ENCODE data around the gene ARHGAP11A. TPM values are rescaled to one million over a fixed set of nuclear protein-coding genes. Genes with fewer than 3 reads are reported as not detected.

ARHGAP11A gene
- total and polyA plus RNA-seq, 12 donors = 0.30 to 10.6 (median 2.4) TPM

GRCh38 chr15:32656091-32656490 lies 40.8 kb downstream of the ARHGAP11A start:
- no peak overlapping the region for H3K4me3 ChIP-seq
- TF ChIP-seq CTCF (IDR thresholded peaks at IDR 0.05) = no peak
- intact Hi-C loops (cut with DNase I) = loop anchor here in 1 of 10 donors (5.0 kb wide), 1 partner anchor 341 kb away; no protein-coding TSS in a partner anchor
- H3K4me1 ChIP-seq = peaks cover 0 to 4% (median 0%) of the 10 kb centered on the region in 9 donors
- no peaks in the 10 kb centered on the region for H3K27me3 ChIP-seq
- 59 to 65% methylated on average over 4 of the region's 4 CpGs for WGBS, 2 donors
- DNase-seq (no peak), ATAC-seq (no peak)
- no peak overlapping the region for H3K27ac ChIP-seq
- H3K36me3 ChIP-seq = peaks cover 0 to 4% (median 0%) of the 10 kb centered on the region in 9 donors
- H3K9me3 ChIP-seq = no peaks in the 10 kb centered on the region

- DNase-seq (no peak), ATAC-seq (no peak)
- Histone ChIP-seq H3K36me3 (peaks cover 0 to 4% (median 0%) of the 10 kb centered on the region in 9 donors), H3K4me3 (no peak overlapping the region), H3K4me1 (peaks cover 0 to 4% (median 0%) of the 10 kb centered on the region in 9 donors), H3K27me3 (no peaks in the 10 kb centered on the region), H3K27ac (no peak overlapping the region), H3K9me3 (no peaks in the 10 kb centered on the region)
- no peak for TF ChIP-seq CTCF (IDR thresholded peaks at IDR 0.05)
- intact Hi-C loops (cut with DNase I) = loop anchor here in 1 of 10 donors (5.0 kb wide), 1 partner anchor 341 kb away; no protein-coding TSS in a partner anchor
- 91 to 92% methylated on average over 9 of the region's 9 CpGs for WGBS, 2 donors
These were observed 41.2 kb downstream of the ARHGAP11A start for GRCh38 chr15:32656496-32656895.

GRCh38 chr15:32657198-32657883 lies 42.0 kb downstream of the ARHGAP11A start:
- H3K4me1 ChIP-seq = peaks cover 0 to 4% (median 0%) of the 10 kb centered on the region in 9 donors
- 70 to 87% methylated on average over 5 of the region's 5 CpGs for WGBS, 2 donors
- TF ChIP-seq CTCF (IDR thresholded peaks at IDR 0.05) = no peak
- no peak overlapping the region for H3K4me3 ChIP-seq
- ATAC-seq (no peak), DNase-seq (no peak)
- H3K36me3 ChIP-seq = peaks cover 0 to 4% (median 0%) of the 10 kb centered on the region in 9 donors
- H3K27ac ChIP-seq = no peak overlapping the region
- no peaks in the 10 kb centered on the region for H3K9me3 ChIP-seq
- intact Hi-C loops (cut with DNase I) = loop anchor here in 1 of 10 donors (5.0 kb wide), 1 partner anchor 340 kb away; no protein-coding TSS in a partner anchor
- no peaks in the 10 kb centered on the region for H3K27me3 ChIP-seq

GRCh38 chr15:32657941-32658340 lies 42.6 kb downstream of the ARHGAP11A start:
- H3K4me1 ChIP-seq = peaks cover 0 to 4% (median 0%) of the 10 kb centered on the region in 9 donors
- no peaks in the 10 kb centered on the region for H3K9me3 ChIP-seq
- no peak for TF ChIP-seq CTCF (IDR thresholded peaks at IDR 0.05)
- no peaks in the 10 kb centered on the region for H3K27me3 ChIP-seq
- no peak overlapping the region for H3K27ac ChIP-seq
- no peak overlapping the region for H3K4me3 ChIP-seq
- 89% methylated on average over 2 of the region's 2 CpGs for WGBS, 2 donors
- H3K36me3 ChIP-seq = peaks cover 0 to 4% (median 0%) of the 10 kb centered on the region in 9 donors
- DNase-seq (no peak), ATAC-seq (no peak)
- intact Hi-C loops (cut with DNase I) = loop anchor here in 1 of 10 donors (5.0 kb wide), 1 partner anchor 339 kb away; no protein-coding TSS in a partner anchor

Measured in heart right ventricle (tissue), 16 donors.